ENCODE measurements around the gene MBD5.

DNA sequence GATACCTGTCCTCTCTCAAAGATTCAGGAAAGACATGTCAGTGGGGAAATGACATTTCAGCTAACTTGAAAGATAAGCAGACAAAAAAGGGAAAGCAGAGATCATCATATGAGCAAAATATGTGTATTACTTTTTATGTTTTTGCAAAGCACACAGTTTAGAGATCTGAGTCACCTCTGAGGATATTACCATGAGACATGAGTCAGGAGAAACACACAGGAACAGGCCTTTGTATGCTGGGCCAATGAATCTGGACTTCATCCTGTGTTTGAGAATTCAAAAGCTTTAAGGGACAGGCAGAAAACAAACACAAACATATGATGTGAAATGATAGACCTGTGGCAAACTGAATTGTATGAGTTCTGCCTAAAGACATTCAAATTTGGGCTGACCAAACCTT, 317.6 kb downstream of the MBD5 start:
- TF ChIP-seq, protein P1, sequence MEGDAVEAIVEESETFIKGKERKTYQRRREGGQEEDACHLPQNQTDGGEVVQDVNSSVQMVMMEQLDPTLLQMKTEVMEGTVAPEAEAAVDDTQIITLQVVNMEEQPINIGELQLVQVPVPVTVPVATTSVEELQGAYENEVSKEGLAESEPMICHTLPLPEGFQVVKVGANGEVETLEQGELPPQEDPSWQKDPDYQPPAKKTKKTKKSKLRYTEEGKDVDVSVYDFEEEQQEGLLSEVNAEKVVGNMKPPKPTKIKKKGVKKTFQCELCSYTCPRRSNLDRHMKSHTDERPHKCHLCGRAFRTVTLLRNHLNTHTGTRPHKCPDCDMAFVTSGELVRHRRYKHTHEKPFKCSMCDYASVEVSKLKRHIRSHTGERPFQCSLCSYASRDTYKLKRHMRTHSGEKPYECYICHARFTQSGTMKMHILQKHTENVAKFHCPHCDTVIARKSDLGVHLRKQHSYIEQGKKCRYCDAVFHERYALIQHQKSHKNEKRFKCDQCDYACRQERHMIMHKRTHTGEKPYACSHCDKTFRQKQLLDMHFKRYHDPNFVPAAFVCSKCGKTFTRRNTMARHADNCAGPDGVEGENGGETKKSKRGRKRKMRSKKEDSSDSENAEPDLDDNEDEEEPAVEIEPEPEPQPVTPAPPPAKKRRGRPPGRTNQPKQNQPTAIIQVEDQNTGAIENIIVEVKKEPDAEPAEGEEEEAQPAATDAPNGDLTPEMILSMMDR (IDR thresholded peaks at IDR 0.05), result no peak
- no peak for TF ChIP-seq POLR2A (IDR thresholded peaks at IDR 0.05)

Data from Peyer's patch (tissue), 4 donors.